Measurements from ENCODE around the gene HEATR5A.
"Not testable (repeated sequence)": the region's sequence is repeated elsewhere in the genome, so short reads cannot be mapped to it uniquely, and the experiment has no call there.

The HEATR5A gene

GRCh38 chr14:31388687-31389413, 31.5 kb downstream of the HEATR5A start:
- peak in 1 of 2 donors; percentile 13 for DNase-seq

GRCh38 chr14:31387091-31387490, 33.3 kb downstream of the HEATR5A start:
- no peak for DNase-seq

- no peak for DNase-seq
Observed at GRCh38 chr14:31386271-31386670, 34.1 kb downstream of the HEATR5A start.

GRCh38 chr14:31382221-31382620, 38.1 kb downstream of the HEATR5A start:
- no peak for DNase-seq

GRCh38 chr14:31380106-31380505, 40.2 kb downstream of the HEATR5A start:
- no peak for DNase-seq

GRCh38 chr14:31379125-31379947, 41.0 kb downstream of the HEATR5A start:
- DNase-seq, result not testable (repeated sequence)

DNA sequence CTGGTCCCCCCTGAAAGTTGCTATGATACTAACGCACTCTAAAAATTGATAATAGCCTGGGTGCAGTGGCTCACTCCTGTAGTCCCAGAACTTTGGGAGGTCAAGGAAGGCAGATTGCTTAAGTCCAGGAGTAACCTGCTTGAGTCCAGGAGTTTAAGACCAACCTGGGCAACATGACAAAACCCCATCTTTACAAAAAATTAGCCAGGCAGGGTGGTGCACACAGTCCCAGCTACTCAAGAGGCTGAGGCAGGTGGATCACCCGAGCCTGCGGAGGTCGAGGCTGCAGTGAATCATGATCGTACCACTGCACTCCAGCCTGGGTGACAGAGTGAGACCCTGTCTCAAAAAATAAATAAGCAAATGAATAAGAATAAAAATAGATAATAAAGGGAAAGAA, 42.9 kb downstream of the HEATR5A start:
- no peak for DNase-seq

- peak; percentile 24 to 30 for DNase-seq
Observed at GRCh38 chr14:31371646-31372045, 48.7 kb downstream of the HEATR5A start.

GRCh38 chr14:31363331-31364073, 56.8 kb downstream of the HEATR5A start:
- no peak for DNase-seq

DNA sequence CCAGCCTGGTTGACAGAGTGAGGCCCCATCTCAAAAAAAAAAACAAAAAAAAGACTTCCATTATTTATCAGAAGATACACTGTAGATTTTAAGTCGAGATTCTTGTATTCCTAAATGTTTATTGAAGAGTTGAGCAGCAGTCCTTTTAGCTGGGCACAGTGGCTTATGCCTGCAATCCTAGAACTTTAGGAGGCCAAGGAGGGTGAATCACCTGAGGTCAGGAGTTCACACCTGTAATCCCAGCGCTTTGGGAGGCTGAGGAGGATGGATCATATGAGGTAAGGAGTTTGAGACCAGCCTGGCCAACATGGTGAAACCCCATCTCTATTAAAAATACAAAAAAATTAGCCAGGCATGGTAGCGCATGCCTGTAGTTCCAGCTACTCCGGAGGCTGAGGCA, 57.6 kb downstream of the HEATR5A start:
- DNase-seq, result no peak

DNA sequence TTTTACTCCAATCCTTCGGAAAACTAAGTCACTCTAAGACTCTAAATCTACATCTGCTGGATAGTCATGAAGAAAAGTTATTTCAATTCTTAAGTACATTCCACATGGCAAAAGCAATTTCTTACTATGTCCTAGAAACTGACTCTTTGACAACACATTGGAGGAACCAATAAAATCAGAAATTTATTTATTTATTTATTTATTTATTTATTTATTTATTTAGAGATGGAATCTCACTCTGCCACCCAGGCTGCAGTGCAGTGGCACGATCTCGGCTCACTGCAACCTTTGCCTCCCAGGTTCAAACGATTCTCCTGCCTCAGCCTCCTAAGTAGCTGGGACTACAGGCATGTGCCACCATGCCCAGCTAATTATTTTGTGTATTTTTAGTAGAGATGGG, 58.6 kb downstream of the HEATR5A start:
- DNase-seq, result not testable (repeated sequence)

- no peak for DNase-seq
Observed at GRCh38 chr14:31360919-31361662, 59.3 kb downstream of the HEATR5A start.

DNA sequence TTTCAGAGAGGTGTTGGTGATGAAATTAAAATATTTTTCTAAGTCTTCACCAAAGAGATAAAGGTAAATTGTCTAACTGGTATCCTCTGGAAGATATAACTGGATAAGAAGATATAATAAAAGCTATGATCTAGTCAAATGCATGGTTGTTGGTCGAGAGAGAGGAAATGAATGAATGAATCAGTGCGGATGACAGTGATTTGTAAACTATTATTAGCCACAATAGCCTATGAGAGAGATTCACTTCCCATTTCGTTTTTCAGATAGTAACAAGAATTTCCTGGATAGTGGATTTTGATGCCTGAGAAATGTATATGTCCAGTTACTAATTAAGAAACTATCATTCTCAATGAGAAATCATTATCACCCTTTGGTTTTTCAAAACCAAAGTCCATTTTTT, 63.1 kb downstream of the HEATR5A start:
- peak; percentile 46 to 63 for DNase-seq

DNA sequence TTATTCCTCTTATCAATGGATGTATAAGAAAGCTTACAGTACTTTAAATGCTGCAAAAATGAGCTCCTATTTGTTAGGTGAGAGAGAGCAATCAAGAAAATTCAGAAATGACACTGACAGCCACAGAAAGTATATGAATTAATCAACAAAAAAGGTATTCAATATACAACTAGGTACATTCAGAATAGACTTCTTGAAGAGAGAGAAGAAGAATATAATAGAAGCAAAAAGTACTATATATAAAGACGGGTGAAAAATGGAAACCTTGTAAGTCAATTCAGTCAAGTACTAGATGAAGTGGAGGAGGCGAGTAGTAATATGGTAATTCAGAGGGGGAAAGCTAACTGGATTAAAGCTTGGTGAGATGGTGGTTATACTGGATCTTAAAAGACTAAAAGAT, 74.3 kb downstream of the HEATR5A start:
- DNase-seq, result no peak

DNA sequence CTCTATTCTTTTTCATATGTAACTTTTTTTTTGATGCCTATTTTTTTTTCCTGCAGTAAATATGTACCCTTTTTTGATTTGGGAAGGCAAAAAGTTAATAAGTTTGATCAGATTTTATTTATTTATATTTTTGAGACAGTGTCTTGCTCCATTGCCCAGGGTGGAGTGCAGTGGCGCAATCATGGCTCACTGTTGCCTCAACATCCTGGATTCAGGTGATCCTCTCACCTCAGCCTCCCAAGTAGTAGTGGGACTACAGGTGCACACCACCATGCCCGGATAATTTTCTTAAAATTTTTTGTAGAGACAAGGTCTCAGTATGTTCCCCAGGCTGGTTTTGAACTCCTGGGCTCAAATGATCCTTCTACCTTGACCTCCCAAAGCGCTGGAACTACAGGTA, 79.1 kb downstream of the HEATR5A start:
- no peak for DNase-seq

DNA sequence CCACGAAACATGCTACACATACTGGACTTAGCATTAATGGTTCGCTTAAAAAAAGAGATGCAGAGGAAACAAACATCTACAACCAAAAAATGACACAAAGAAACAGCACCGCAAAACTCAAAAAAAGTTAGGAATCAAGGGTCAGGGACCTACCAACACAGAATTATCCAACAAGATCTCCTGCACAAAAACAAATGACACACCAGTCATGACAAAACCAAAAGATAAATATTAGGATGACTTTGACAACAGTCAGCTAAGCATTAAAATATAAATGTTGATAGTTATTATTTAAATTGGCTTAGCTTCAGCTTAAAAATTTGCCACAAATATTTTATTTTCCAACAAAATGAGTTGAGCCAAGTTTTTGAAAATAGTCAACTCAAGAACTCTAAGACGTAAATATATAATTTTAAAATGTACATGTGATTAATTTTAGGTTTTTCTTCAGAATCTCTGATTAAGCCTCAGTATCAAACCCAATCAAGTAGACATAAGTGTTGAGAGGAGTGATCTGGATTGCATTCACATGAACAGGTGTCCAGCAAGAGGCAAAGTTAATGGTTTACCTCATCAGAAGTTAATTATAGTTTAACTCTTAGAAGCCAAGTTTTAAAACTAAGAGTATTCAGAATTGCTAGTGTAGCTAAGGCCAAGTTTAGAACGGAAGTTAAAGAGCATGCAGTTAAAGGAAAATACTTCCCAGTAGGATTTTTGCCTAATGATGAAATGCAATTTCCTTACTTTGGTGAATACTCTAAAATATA, 79.9 kb downstream of the HEATR5A start:
- DNase-seq, result no peak

GRCh38 chr14:31339743-31340142, 80.6 kb downstream of the HEATR5A start:
- no peak for DNase-seq

- DNase-seq, result no peak
Observed at GRCh38 chr14:31337331-31337730, 83.0 kb downstream of the HEATR5A start.

- DNase-seq, result peak; percentile 61 to 83
Observed at GRCh38 chr14:31336646-31337045, 83.7 kb downstream of the HEATR5A start.

DNA sequence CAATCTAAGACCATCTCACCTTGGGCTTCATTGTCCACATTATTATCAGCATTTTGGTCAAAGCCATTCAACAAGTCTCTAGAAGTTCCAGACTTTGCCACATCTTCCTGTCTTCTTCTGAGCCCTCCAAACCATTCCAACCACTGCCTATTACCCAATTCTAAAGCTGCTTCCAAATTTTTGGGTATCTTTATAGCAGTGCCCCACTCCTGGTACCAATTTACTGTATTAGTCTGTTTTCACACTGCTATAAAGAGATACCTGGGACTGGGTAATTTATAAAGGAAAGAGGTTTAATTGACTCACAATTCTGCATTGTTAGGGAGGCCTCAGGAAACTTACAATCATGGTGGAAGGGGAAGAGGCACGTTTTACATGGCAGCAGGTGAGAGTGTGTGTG, 89.0 kb downstream of the HEATR5A start:
- DNase-seq, result not testable (repeated sequence)

DNA sequence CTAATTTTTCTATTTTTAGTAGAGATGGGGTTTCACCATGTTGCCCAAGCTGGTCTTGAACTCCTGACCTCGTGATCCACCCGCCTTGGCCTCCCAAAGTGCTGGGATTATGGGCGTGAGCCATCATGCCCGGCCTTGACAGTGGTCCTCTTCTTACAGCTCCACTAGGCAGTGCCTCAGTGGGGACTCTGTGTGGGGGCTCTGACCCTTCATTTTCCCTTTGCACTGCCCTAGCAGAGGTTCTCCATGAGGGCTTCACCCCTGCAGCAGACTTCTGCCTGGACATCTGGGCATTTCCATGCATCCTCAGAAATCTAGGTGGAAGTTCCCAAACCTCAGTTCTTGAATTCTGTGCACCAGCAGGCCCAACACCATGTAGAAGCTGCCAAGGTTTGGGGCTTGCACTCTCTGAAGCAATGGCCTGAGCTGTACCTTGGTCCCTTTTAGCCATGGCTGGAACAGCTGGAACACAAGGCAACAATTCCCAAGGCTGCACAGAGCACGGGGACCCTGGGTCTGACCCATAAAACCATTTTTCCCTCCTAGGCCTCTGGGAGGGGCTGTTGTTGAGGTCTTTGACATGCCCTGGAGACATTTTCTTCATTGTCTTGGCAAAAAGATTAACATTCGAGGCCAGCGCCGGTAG, 90.4 kb downstream of the HEATR5A start:
- DNase-seq, result not testable (repeated sequence)

All from inflammatory macrophage treated with lipopolysaccharide for 1 hour (primary cell).